HG03460 (cell line): ENCODE data around the gene ERCC2.

Experiments
- ATAC-seq: cut with Tn5 transposase; IDR thresholded peaks from one replicate; pipeline ENCODE4 v1.9.1; 2021; ENCODE audit not compliant: unreplicated experiment

Gene ERCC2

DNA sequence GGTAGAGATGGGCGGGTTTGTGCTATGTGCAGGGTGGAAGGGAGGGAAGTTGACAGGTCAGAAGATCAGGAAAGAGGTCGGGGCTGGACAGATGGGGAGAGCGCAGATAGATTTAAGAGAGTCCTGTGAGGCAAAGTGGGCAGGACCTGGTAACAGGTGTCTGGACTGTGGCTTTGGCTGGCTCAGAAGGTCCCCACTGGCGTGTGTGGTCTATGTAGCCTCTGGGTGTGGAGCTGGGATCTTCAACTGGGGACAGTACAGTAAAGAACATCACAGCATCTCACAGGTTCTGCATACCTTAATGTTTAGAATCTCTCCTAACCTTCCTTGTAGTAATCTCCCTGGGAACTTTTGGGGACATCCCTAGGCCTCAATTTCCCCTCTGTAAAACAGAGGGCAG is 65.4 kb downstream of the ERCC2 start:
- ATAC-seq, result no peak

DNA sequence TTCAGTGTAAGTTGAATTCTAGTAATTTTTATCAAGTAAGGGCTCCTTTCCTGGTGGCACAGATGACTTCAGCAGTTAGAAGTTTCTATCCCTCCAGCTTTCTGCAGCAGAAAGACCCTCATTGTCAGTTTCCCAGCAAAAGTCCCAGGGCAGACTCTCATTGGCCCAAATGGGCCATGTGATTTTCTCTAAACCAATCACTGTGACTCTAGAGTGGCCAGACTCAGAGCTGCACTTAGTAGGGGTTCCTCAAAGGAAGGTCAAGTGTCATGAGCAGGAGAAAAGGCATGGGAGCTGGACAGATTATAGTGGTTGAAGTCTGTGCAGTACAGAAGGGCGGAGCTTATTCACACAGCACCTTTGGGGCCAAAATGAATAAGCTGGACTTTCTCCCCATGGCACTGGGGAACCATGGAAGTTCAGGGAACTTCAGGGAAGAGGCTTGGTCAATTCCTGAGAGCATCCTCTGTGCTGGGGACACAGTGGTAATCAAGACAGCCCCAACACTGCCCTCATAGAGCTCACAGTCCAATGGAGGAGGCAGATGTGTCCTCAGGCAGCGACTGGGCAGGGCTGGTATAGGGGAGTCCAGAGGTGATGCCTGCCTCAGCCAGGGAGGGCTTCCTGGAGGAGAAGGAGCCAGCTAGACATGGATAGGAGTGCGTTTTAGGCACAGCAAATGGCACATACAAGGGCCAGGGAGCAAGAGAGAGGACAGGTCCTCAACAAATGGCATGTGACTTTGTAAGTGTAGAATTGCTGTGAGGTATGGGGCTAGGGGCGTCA is 66.0 kb downstream of the ERCC2 start:
- no peak for ATAC-seq

DNA sequence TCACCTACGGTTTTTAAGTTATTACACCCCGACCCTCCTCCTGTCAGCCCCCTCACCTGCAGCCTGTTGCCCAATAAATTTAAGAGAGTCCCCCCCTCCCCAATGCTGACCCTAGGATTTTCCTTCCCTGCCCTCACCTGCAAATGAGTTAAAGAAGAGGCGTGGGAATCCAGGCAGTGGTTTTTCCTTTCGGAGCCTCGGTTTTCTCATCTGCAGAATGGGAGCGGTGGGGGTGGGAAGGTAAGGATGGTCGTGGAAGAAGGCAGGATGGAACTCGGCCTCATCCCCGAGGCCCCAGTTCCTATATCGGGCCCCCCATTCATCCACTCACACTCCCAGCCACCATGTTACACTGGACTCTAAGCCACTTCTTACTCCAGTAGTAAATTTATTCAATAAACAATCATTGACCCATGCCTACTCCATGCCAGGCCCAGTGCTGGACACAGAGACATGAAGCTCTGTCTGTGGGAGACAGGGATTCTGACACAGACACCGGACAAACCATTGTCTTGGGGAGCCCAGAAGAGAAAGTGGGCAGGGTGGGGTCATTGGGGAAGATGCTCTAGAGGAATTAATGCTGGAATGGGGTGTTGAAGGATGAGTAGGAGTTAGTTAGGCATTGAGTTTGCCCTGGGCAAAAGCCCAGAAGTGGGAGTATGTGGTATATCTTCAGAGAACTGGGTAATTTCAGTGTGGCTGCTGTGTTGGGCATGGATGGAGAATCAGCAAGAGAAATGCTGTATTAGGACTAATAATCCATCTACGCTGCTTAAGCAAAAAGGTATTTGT is 66.9 kb downstream of the ERCC2 start:
- ATAC-seq, result no peak

DNA sequence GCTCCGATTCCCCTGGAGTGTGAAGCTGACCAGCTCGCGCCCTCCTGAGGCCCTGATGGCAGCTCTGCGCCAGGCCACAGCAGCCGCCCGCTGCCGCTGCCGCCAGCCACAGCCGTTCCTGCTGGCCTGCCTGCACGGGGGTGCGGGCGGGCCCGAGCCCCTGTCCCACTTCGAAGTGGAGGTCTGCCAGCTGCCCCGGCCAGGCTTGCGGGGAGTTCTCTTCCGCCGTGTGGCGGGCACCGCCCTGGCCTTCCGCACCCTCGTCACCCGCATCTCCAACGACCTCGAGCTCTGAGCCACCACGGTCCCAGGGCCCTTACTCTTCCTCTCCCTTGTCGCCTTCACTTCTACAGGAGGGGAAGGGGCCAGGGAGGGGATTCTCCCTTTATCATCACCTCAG is 68.0 kb downstream of the ERCC2 start:
- ATAC-seq, result no peak
